Measurements from ENCODE around the gene F12. TPM values are rescaled to one million over a fixed set of nuclear protein-coding genes. Genes with fewer than 3 reads are reported as not detected.

Gene F12
- total RNA-seq, 4 donors from 2014 or later = 0.38 to 3.0 (median 0.63) TPM

DNA sequence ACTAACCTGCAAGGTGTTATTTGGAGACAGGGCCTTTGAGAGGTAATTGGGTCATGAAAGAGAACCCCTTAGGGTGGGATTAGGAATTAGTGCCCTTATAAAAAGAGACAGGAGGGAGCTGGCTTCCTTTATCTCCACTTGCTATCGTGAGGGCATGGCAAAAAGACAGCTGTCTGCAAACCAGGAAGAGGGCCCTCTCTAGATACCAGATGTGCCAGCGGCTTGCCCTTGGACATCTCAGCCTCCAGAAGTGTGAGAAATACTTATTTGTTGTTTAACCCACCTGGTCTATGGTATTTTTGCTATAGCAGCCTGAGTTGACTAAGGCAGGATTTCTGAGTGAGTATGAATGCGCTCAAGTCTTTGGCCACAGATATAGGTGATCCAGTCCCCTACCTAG lies 52.6 kb downstream of the F12 start:
- no peak for DNase-seq (ENCODE audit: low spot score)

DNA sequence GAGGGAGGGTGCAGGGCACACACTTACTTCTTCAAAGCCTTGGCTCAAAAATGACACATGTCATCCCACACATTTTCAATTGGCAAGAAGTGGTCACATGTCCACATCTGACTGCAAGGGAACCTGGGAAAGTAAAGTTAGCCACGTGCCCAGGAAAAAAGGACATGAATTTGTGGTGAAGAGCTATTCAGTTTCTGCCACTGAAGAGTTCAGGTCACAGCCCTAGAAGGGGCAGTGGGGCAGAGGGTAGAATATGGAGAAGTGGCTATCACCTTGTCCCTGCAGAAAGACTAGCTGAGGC lies 53.5 kb downstream of the F12 start:
- TF ChIP-seq, protein P1, sequence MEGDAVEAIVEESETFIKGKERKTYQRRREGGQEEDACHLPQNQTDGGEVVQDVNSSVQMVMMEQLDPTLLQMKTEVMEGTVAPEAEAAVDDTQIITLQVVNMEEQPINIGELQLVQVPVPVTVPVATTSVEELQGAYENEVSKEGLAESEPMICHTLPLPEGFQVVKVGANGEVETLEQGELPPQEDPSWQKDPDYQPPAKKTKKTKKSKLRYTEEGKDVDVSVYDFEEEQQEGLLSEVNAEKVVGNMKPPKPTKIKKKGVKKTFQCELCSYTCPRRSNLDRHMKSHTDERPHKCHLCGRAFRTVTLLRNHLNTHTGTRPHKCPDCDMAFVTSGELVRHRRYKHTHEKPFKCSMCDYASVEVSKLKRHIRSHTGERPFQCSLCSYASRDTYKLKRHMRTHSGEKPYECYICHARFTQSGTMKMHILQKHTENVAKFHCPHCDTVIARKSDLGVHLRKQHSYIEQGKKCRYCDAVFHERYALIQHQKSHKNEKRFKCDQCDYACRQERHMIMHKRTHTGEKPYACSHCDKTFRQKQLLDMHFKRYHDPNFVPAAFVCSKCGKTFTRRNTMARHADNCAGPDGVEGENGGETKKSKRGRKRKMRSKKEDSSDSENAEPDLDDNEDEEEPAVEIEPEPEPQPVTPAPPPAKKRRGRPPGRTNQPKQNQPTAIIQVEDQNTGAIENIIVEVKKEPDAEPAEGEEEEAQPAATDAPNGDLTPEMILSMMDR (IDR thresholded peaks at IDR 0.05) = no peak
- DNase-seq (ENCODE audit: low spot score) (no peak), ATAC-seq (ENCODE audit: low FRiP score) (no peak)

More for the DNA sequence above, 52.6 kb downstream of the F12 start:
- TF ChIP-seq, protein P1 (IDR thresholded peaks at IDR 0.05) = no peak
- no peak for ATAC-seq (ENCODE audit: low FRiP score)

DNA sequence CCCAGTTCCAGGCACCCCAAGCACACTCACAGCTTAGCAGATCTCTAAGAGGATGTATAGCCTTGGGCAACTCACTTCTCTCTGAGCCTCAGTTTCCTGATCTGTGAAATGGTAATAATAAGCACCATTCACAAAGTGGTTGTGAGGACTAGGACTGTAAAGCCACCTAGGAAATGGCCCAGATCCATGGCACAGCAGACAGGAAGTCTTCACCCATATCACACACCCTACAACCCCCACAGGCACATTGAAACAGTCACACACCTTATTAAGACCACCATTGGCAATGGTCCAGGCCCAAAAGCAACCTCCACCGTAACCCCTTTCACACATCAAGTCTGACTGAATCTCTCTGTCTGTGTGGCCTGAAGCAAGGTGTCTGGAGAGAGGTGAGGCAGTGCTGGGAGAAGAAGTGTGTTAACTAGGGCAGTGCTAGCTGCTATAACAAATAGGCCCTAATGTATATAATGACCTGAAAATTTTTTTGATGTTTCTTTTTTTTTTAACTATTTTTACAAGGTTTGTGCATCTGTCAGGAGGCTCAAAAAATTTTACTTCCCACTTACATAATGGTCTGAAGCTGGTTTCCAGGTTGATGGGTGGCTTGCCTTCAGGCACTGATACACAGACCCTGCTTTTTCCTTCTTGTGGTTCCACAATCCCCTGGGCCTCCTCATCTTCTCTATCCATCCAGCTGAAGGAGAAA lies 54.0 kb downstream of the F12 start:
- ATAC-seq (ENCODE audit: low FRiP score) (no peak), DNase-seq (ENCODE audit: low spot score) (no peak)
- TF ChIP-seq, protein P1 (IDR thresholded peaks at IDR 0.05) = no peak

DNA sequence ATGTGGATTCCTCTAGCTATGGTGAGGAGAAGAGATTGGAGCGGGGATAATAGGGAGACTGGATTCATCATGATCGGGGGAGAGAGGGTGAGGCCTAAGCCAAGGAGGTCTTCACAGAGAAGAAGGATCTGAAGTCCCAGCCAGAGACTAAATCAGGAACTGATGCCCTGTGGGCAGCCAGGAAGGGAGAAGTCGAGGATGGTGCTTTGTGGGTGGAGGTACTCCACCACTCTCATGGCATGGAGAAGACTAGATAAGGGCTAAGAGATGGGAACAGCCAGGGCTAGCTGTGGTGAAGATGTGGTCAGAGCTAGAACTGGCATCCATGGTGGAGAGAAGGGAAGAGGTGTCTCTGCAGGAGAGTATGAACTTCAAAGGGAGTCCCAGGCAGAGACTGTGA lies 54.7 kb downstream of the F12 start:
- TF ChIP-seq, protein P1 (IDR thresholded peaks at IDR 0.05) = no peak
- DNase-seq (ENCODE audit: low spot score) (no peak), ATAC-seq (ENCODE audit: low FRiP score) (no peak)

DNA sequence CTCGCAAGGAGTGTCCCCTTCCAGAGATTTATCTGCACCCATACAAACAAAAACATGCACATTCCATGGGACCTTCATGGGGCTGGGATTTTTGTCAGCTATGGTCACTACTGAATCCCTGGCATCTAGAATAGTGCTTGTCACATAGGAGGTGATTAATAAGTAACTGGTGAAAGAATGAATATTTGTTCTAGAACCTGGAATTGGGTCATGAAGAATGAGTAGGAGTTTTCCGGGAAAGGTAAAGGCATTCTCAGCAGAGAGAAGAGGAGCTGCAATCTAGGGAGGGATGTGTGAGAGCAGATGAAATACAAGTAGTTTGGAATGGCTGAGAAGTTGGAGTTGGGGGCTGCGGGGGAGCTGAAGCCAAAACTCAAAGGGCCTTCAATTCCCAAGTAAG lies 55.1 kb downstream of the F12 start:
- TF ChIP-seq, protein P1 (IDR thresholded peaks at IDR 0.05) = no peak
- ATAC-seq (ENCODE audit: low FRiP score) (no peak), DNase-seq (ENCODE audit: low spot score) (no peak)

DNA sequence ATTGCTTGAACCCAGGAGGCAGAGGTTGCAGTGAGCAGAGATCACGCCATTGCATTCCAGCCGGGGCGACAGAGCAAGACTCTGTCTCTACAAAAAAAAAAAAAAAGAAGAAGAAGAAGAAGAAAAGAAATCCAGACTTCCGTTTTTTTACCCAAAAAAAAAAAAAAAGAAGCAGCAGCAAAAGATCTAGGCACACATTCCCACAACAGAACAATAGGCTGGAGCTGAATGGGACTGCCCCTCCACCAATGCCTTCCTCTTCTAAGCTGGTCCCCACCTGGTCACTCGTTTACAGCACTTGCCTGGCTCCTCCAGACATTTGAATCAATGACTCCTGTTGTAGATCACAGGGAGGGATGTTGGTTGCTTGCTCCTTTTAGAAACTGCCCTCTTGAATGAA lies 56.3 kb downstream of the F12 start:
- ATAC-seq (ENCODE audit: low FRiP score) (no peak), DNase-seq (ENCODE audit: low spot score) (no peak)
- TF ChIP-seq, protein P1 (IDR thresholded peaks at IDR 0.05) = no peak

Other genes starting within 250 kb of the F12 start
- gene RAB24, start 105.8 kb downstream of the F12 start, total RNA-seq = 10 to 100 TPM; 18.9 to 38.9 (median 23.8) TPM
- gene PRELID1, start 105.8 kb downstream of the F12 start, total RNA-seq = 100 to 1,000 TPM in 1 of 4 donors, 10 to 100 TPM in 3; 51.9 to 102 (median 67.5) TPM
- gene MXD3, start 97.7 kb downstream of the F12 start, total RNA-seq = 10 to 100 TPM in 1 of 4 donors, 1 to 10 TPM in 3; 3.5 to 26.8 (median 4.8) TPM
- 100 to 1,000 TPM; 129 to 164 (median 144) TPM for gene LMAN2, start 57.9 kb downstream of the F12 start, total RNA-seq
- gene RGS14, start 51.6 kb downstream of the F12 start, total RNA-seq = 10 to 100 TPM in 1 of 4 donors, 1 to 10 TPM in 3; 7.1 to 25.1 (median 8.2) TPM
- gene SLC34A1, start 25.1 kb downstream of the F12 start, total RNA-seq = not detected
- not detected for gene PFN3, start 8.9 kb downstream of the F12 start, total RNA-seq
- gene GRK6, start 17.1 kb upstream of the F12 start, total RNA-seq = 10 to 100 TPM; 16.1 to 45.5 (median 27.2) TPM
- gene PRR7, start 37.2 kb upstream of the F12 start, total RNA-seq = 1 to 10 TPM in 3 of 4 donors, not detected in 1; 1.6 to 2.8 (median 2.1) TPM
- gene DBN1, start 64.1 kb upstream of the F12 start, total RNA-seq = 10 to 100 TPM; 33.5 to 78.5 (median 38.3) TPM
- 10 to 100 TPM; 20.0 to 63.2 (median 34.2) TPM for gene PDLIM7, start 88.0 kb upstream of the F12 start, total RNA-seq
- 10 to 100 TPM in 3 of 4 donors, 1 to 10 TPM in 1; 7.4 to 41.0 (median 16.3) TPM for gene DOK3, start 100.3 kb upstream of the F12 start, total RNA-seq
- 10 to 100 TPM; 66.2 to 93.7 (median 73.6) TPM for gene DDX41, start 107.4 kb upstream of the F12 start, total RNA-seq
- 10 to 100 TPM; 43.3 to 92.5 (median 50.9) TPM for gene FAM193B, start 145.0 kb upstream of the F12 start, total RNA-seq
- gene TMED9, start 182.6 kb upstream of the F12 start, total RNA-seq = 100 to 1,000 TPM in 3 of 4 donors, 10 to 100 TPM in 1; 81.0 to 129 (median 105) TPM
- 10 to 100 TPM; 19.5 to 46.4 (median 25.8) TPM for gene B4GALT7, start 190.6 kb upstream of the F12 start, total RNA-seq

Data from omental fat pad (tissue), 4 donors.